Measurements from ENCODE around the gene MAD2L1BP. TPM values are rescaled to one million over a fixed set of nuclear protein-coding genes. Genes with fewer than 3 reads are reported as not detected.
A peak's percentile ranks its signal among the peaks of the same experiment; 100 is the strongest.

MAD2L1BP gene
- total and polyA plus RNA-seq, 2 of the 13 experiments (the other 11 are each of a cell fraction or from before 2014, with no cell fraction given) = 54.2 to 55.5 TPM

DNA sequence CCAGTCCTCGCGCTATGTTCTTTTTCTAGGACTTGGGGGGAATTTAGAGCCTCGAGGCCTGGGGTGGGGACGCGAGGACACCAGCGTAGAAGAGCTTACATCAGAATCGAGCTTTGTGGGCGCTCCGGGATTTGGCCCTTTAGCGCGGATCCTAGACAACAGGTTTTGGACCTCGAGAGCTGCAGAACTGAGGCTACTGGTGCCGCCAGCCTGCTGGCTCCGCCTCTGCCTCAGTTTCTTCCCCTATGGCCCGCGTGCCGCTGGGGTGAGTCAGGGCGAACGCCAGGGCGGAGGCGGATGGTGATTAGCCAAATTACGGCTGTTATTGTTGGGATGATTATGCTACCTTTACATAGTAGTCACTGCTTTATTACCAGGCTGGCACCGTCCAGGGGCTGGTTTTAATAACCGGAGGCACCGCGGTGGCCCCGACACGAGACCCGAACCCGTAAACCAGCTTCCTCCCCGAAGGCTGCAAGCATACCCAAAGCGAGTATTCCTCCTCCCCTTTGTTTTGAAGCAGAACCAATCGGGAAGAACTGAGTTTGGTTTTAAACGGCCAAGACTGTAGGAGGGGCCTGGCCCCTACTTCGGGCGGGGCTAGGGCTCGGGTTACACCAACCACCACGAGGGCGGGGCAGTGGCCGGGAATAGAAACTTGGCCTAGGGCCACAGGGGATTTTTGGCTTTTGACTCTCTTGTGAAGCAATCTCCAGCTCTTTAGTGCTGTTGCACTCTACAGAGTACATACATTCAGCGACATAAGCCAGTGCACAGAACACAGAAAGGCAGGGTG lies 5.9 kb upstream of the MAD2L1BP start (continued):
- peak; percentile 84; the same call in 1 of the 2 replicates for TF ChIP-seq SATB2 (CRISPR knock-in tag; IDR thresholded peaks at IDR 0.05)
- TF ChIP-seq, protein P1, sequence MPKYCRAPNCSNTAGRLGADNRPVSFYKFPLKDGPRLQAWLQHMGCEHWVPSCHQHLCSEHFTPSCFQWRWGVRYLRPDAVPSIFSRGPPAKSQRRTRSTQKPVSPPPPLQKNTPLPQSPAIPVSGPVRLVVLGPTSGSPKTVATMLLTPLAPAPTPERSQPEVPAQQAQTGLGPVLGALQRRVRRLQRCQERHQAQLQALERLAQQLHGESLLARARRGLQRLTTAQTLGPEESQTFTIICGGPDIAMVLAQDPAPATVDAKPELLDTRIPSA (CRISPR knock-in tag; IDR thresholded peaks at IDR 0.05; ENCODE audit: borderline replicate concordance) = no peak
- no peak for TF ChIP-seq ZNF251 (CRISPR knock-in tag; IDR thresholded peaks at IDR 0.05)
- TF ChIP-seq HNRNPH1 (optimal IDR thresholded peaks at IDR 0.05; ENCODE audit: low read depth, low read length) = no peak
- TF ChIP-seq GATAD1 (CRISPR knock-in tag; IDR thresholded peaks at IDR 0.05) = peak; percentile 45; the same call in 1 of the 2 replicates
- no peak for TF ChIP-seq ARHGAP35 (CRISPR knock-in tag; IDR thresholded peaks at IDR 0.05; ENCODE audit: borderline replicate concordance)
- TF ChIP-seq ZKSCAN5 (CRISPR knock-in tag; IDR thresholded peaks at IDR 0.05) = no peak
- TF ChIP-seq, protein P2, sequence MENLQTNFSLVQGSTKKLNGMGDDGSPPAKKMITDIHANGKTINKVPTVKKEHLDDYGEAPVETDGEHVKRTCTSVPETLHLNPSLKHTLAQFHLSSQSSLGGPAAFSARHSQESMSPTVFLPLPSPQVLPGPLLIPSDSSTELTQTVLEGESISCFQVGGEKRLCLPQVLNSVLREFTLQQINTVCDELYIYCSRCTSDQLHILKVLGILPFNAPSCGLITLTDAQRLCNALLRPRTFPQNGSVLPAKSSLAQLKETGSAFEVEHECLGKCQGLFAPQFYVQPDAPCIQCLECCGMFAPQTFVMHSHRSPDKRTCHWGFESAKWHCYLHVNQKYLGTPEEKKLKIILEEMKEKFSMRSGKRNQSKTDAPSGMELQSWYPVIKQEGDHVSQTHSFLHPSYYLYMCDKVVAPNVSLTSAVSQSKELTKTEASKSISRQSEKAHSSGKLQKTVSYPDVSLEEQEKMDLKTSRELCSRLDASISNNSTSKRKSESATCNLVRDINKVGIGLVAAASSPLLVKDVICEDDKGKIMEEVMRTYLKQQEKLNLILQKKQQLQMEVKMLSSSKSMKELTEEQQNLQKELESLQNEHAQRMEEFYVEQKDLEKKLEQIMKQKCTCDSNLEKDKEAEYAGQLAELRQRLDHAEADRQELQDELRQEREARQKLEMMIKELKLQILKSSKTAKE (CRISPR knock-in tag; IDR thresholded peaks at IDR 0.05; ENCODE audit: borderline replicate concordance) = no peak
- TF ChIP-seq, protein P3, sequence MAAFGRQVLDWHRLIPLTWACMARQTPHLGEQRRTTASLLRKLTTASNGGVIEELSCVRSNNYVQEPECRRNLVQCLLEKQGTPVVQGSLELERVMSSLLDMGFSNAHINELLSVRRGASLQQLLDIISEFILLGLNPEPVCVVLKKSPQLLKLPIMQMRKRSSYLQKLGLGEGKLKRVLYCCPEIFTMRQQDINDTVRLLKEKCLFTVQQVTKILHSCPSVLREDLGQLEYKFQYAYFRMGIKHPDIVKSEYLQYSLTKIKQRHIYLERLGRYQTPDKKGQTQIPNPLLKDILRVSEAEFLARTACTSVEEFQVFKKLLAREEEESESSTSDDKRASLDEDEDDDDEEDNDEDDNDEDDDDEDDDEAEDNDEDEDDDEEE (CRISPR knock-in tag; IDR thresholded peaks at IDR 0.05) = peak; percentile 90
- TF ChIP-seq STAG1 (CRISPR knock-in tag; IDR thresholded peaks at IDR 0.05) = no peak
- TF ChIP-seq ZNF367 (CRISPR knock-in tag; IDR thresholded peaks at IDR 0.05; ENCODE audit: borderline replicate concordance) = peak; percentile 86
- TF ChIP-seq, protein P4, sequence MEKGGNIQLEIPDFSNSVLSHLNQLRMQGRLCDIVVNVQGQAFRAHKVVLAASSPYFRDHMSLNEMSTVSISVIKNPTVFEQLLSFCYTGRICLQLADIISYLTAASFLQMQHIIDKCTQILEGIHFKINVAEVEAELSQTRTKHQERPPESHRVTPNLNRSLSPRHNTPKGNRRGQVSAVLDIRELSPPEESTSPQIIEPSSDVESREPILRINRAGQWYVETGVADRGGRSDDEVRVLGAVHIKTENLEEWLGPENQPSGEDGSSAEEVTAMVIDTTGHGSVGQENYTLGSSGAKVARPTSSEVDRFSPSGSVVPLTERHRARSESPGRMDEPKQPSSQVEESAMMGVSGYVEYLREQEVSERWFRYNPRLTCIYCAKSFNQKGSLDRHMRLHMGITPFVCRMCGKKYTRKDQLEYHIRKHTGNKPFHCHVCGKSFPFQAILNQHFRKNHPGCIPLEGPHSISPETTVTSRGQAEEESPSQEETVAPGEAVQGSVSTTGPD (CRISPR knock-in tag; IDR thresholded peaks at IDR 0.05) = 0 out of 2 replicates have a peak, but pooled peaks have one; percentile 41
- peak; percentile 62; the same call in 1 of the 2 replicates for TF ChIP-seq ZNF264 (CRISPR knock-in tag; IDR thresholded peaks at IDR 0.05)
- TF ChIP-seq, protein P5, sequence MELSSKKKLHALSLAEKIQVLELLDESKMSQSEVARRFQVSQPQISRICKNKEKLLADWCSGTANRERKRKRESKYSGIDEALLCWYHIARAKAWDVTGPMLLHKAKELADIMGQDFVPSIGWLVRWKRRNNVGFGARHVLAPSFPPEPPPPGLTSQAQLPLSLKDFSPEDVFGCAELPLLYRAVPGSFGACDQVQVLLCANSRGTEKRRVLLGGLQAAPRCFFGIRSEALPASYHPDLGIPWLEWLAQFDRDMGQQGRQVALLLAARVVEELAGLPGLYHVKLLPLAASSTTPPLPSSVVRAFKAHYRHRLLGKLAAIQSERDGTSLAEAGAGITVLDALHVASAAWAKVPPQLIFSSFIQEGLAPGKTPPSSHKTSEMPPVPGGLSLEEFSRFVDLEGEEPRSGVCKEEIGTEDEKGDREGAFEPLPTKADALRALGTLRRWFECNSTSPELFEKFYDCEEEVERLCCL (CRISPR knock-in tag; IDR thresholded peaks at IDR 0.05; ENCODE audit: borderline replicate concordance) = no peak; the same call in 1 of the 2 replicates
- TF ChIP-seq TBL1XR1 (IDR thresholded peaks at IDR 0.05; ENCODE audit: borderline replicate concordance, low read length, partially characterized antibody) = no peak
- TF ChIP-seq, protein P6, sequence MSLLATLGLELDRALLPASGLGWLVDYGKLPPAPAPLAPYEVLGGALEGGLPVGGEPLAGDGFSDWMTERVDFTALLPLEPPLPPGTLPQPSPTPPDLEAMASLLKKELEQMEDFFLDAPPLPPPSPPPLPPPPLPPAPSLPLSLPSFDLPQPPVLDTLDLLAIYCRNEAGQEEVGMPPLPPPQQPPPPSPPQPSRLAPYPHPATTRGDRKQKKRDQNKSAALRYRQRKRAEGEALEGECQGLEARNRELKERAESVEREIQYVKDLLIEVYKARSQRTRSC (CRISPR knock-in tag; IDR thresholded peaks at IDR 0.05; ENCODE audit: low read depth) = no peak; the same call in 1 of the 2 replicates
- TF ChIP-seq POLR2G (IDR thresholded peaks at IDR 0.05; ENCODE audit: low read depth, low read length) = peak; percentile 90
- peak; percentile 86 to 93 for TF ChIP-seq POLR2A (IDR thresholded peaks at IDR 0.05; ENCODE audit: insufficient read depth in 1 of 2, low read depth in 2 of 2, low read length in 2 of 2)
- TF ChIP-seq, protein P7, sequence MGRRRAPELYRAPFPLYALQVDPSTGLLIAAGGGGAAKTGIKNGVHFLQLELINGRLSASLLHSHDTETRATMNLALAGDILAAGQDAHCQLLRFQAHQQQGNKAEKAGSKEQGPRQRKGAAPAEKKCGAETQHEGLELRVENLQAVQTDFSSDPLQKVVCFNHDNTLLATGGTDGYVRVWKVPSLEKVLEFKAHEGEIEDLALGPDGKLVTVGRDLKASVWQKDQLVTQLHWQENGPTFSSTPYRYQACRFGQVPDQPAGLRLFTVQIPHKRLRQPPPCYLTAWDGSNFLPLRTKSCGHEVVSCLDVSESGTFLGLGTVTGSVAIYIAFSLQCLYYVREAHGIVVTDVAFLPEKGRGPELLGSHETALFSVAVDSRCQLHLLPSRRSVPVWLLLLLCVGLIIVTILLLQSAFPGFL (CRISPR knock-in tag; IDR thresholded peaks at IDR 0.05) = no peak
- peak; percentile 91 for TF ChIP-seq ZSCAN9 (CRISPR knock-in tag; IDR thresholded peaks at IDR 0.05; ENCODE audit: borderline replicate concordance)
